Calu3 (cell line): Measurements from ENCODE around the gene ABCC6. TPM values are rescaled to one million over a fixed set of nuclear protein-coding genes. Genes with fewer than 3 reads are reported as not detected.
"Not testable (repeated sequence)": the region's sequence is repeated elsewhere in the genome, so short reads cannot be mapped to it uniquely, and the experiment has no call there.

Source experiments
- BruUV-seq: library from RNA; stranded (reverse); fragments of 400-500 nt; replicated peaks from 2 replicates; lab custom pipeline; 2021; lab: Mats Ljungman, UMichigan
- CTCF ChIA-PET: fragments of 300-600 bp; sonication (Branson Sonifier 250); formaldehyde crosslinking; loops from one replicate; lab custom pipeline; 2022; ENCODE audit warnings: antibody characterized with exemption; lab: Charles Lee
- DNase-seq: peaks from one replicate; pipeline ENCODE4 v3.0.0; 2022
- H3K27ac Mint-ChIP-seq: one replicate; pipeline ENCODE4 v1.8.0; 2022; ENCODE audit warnings: mixed read lengths; ENCODE audit not compliant: unreplicated experiment
- H3K27me3 Mint-ChIP-seq: one replicate; pipeline ENCODE4 v1.8.0; 2022; ENCODE audit warnings: mixed read lengths; ENCODE audit not compliant: unreplicated experiment
- H3K36me3 Mint-ChIP-seq: one replicate; pipeline ENCODE4 v1.8.0; 2022; ENCODE audit warnings: mild to moderate bottlenecking, moderate library complexity, mixed read lengths; ENCODE audit not compliant: insufficient read depth, unreplicated experiment
- H3K4me1 Mint-ChIP-seq: one replicate; pipeline ENCODE4 v1.8.0; 2022; ENCODE audit warnings: mild to moderate bottlenecking, low read depth, mixed read lengths; ENCODE audit not compliant: unreplicated experiment
- H3K4me3 Mint-ChIP-seq: one replicate; pipeline ENCODE4 v1.8.0; 2022; ENCODE audit warnings: mild to moderate bottlenecking, low read depth, moderate library complexity, mixed read lengths; ENCODE audit not compliant: unreplicated experiment
- H3K9me3 Mint-ChIP-seq: one replicate; pipeline ENCODE4 v1.8.0; 2022; ENCODE audit warnings: low read depth, mixed read lengths; ENCODE audit not compliant: unreplicated experiment
- intact Hi-C: fragments of 100-400 bp; cut with micrococcal nuclease; formaldehyde crosslinking; loops from one replicate; pipeline ENCODE4 v1.10.0; 2022; ENCODE audit not compliant: unreplicated experiment
- total RNA-seq: library from RNA; stranded (reverse); gene quantifications from 2 replicates; pipeline ENCODE4 v1.2.3, GENCODE V29; 2022
- TF ChIP-seq, protein P1 (sequence below): fragments of 200-600 bp; IDR thresholded peaks from one replicate; pipeline ENCODE4 v1.8.0; 2022; ENCODE audit warnings: antibody characterized with exemption; ENCODE audit not compliant: unreplicated experiment

ABCC6 gene
- total RNA-seq, 1 experiment from 2014 or later = 3.7 TPM

DNA sequence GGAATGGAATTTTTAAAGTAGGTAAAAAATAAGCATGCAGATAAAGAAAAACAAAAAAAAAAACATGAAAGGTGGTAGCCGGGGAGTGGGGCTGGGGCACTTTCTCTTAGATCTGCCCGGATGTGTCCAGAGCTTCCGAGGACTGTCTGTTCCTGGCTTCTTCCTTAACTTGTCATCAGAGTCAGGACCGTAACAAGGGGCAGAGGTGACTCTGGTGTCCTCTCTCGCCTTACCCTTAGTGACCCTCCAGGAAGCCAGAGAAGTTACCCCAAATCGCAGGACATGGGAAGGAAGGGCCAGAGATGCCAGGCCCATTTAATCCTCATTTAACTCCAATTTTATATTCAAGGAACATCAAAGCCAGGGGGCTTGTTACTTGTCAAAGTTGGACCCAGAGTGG lies 115.5 kb downstream of the ABCC6 start:
- no peak overlapping the region for H3K4me3 Mint-ChIP-seq
- intact Hi-C loops = no loop called here
- DNase-seq = no peak
- CTCF ChIA-PET = interaction anchor here (0.7 kb wide), 1 partner anchor 86 kb away, joined by 6 read pairs; no protein-coding TSS in a partner anchor
- H3K27ac Mint-ChIP-seq = no peak overlapping the region
- H3K36me3 Mint-ChIP-seq = peaks cover 27% of the 10 kb centered on the region
- H3K9me3 Mint-ChIP-seq = no peaks in the 10 kb centered on the region
- H3K4me1 Mint-ChIP-seq = no peaks in the 10 kb centered on the region
- BruUV-seq = no TSS peak
- TF ChIP-seq, protein P1, sequence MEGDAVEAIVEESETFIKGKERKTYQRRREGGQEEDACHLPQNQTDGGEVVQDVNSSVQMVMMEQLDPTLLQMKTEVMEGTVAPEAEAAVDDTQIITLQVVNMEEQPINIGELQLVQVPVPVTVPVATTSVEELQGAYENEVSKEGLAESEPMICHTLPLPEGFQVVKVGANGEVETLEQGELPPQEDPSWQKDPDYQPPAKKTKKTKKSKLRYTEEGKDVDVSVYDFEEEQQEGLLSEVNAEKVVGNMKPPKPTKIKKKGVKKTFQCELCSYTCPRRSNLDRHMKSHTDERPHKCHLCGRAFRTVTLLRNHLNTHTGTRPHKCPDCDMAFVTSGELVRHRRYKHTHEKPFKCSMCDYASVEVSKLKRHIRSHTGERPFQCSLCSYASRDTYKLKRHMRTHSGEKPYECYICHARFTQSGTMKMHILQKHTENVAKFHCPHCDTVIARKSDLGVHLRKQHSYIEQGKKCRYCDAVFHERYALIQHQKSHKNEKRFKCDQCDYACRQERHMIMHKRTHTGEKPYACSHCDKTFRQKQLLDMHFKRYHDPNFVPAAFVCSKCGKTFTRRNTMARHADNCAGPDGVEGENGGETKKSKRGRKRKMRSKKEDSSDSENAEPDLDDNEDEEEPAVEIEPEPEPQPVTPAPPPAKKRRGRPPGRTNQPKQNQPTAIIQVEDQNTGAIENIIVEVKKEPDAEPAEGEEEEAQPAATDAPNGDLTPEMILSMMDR = no peak
- H3K27me3 Mint-ChIP-seq = no peaks in the 10 kb centered on the region

- Mint-ChIP-seq H3K27me3 (no peaks in the 10 kb centered on the region), H3K27ac (no peak overlapping the region), H3K9me3 (no peaks in the 10 kb centered on the region), H3K36me3 (peaks cover 31% of the 10 kb centered on the region), H3K4me3 (no peak overlapping the region), H3K4me1 (no peaks in the 10 kb centered on the region)
- intact Hi-C loops = no loop called here
- DNase-seq = no peak
- BruUV-seq = no TSS peak
- TF ChIP-seq, protein P1 = no peak
- CTCF ChIA-PET = no interaction called here
Measured at GRCh38 chr16:16106466-16106865, 116.8 kb downstream of the ABCC6 start.

DNA sequence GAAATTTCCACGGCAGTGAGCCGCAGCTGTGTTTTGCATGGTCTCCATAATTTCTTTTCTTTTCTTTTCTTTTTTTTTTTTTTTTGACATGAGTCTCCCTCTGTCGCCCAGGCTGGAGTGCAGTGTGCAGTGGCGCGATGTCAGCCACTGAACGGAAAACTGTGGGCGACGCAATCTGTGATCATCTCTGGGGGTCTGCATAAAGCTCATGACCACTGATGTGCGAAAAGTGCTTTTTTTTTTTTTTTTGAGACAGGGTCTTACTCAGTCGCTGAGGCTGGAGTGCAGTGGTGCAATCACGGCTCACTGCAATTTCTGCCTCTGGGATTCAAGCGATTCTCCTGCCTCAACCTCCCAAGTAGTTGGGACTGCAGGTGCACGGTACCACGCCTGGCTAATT lies 117.6 kb downstream of the ABCC6 start:
- Mint-ChIP-seq H3K4me3 (no peak overlapping the region), H3K9me3 (no peaks in the 10 kb centered on the region), H3K4me1 (no peaks in the 10 kb centered on the region), H3K36me3 (peaks cover 32% of the 10 kb centered on the region), H3K27me3 (no peaks in the 10 kb centered on the region), H3K27ac (no peak overlapping the region)
- no TSS peak for BruUV-seq
- intact Hi-C loops = no loop called here
- CTCF ChIA-PET = no interaction called here
- no peak for DNase-seq
- TF ChIP-seq, protein P1 = no peak

GRCh38 chr16:16104804-16105141 lies 118.5 kb downstream of the ABCC6 start:
- intact Hi-C loops, DNase-seq, H3K27me3 Mint-ChIP-seq, H3K4me1 Mint-ChIP-seq, H3K4me3 Mint-ChIP-seq, BruUV-seq, H3K27ac Mint-ChIP-seq, H3K9me3 Mint-ChIP-seq: not testable (repeated sequence)
- CTCF ChIA-PET = interaction anchor here (0.6 kb wide), 1 partner anchor 544 kb away, joined by 5 read pairs; no protein-coding TSS in a partner anchor
- peaks cover 28% of the 10 kb centered on the region for H3K36me3 Mint-ChIP-seq

- intact Hi-C loops, H3K27ac Mint-ChIP-seq, H3K4me1 Mint-ChIP-seq, H3K4me3 Mint-ChIP-seq, DNase-seq, H3K9me3 Mint-ChIP-seq, BruUV-seq, H3K27me3 Mint-ChIP-seq: not testable (repeated sequence)
- H3K36me3 Mint-ChIP-seq = peaks cover 32% of the 10 kb centered on the region
- CTCF ChIA-PET = interaction anchor here (0.8 kb wide), 1 partner anchor 117 kb away, joined by 3 read pairs; no protein-coding TSS in a partner anchor
Measured at GRCh38 chr16:16104132-16104803, 119.0 kb downstream of the ABCC6 start.
